Astrocyte of the cerebellum (primary cell): ENCODE measurements around the gene ABCC1.

Experiments used
- DNase-seq: peaks from one replicate; pipeline ENCODE4 v3.0.0-alpha.2; 2011; ENCODE audit warnings: low read depth
- H3K4me3 ChIP-seq: 2 replicates; pipeline ENCODE4 v1.5.1; 2011; ENCODE audit warnings: mild to moderate bottlenecking, low read depth, low read length, moderate library complexity
- in situ Hi-C: cut with HindIII; loops from 2 replicates; pipeline ENCODE4 v1.10.0; 2017; ENCODE audit warnings: low sequenced_read_pairs
- TF ChIP-seq, protein P1 (sequence below): IDR thresholded peaks from 2 replicates; pipeline ENCODE4 v1.5.1; 2012; ENCODE audit warnings: low read length, low read depth, moderate library complexity, mild to moderate bottlenecking; ENCODE audit errors: missing control alignments

Gene ABCC1

DNA sequence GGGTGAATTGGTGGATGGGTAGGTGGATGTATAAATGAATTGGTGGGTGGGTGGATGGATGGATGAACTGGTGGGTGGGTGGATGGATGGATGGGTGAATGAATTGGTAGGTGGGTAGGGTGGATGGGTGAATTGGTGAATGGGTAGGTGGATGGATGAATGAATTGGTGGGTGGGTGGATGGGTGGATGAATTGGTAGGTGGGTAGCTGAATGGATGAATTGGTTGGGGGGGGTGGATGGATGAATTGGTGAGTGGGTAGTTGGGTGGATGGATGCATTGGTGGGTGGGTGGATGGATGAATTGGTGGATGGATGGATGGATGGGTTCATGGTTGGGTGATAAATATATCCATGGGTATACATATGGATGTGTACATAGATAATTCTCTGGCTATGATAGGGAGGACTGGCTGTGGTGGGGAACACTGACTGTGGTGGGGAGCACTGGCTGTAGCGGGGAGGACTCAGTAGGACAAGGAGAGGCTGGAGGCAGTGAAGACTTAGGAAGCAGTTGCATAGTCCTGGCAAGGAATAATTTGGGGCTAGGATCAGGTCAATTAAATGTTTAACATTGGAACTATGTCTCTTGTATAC is 54.4 kb downstream of the ABCC1 start:
- TF ChIP-seq, protein P1, sequence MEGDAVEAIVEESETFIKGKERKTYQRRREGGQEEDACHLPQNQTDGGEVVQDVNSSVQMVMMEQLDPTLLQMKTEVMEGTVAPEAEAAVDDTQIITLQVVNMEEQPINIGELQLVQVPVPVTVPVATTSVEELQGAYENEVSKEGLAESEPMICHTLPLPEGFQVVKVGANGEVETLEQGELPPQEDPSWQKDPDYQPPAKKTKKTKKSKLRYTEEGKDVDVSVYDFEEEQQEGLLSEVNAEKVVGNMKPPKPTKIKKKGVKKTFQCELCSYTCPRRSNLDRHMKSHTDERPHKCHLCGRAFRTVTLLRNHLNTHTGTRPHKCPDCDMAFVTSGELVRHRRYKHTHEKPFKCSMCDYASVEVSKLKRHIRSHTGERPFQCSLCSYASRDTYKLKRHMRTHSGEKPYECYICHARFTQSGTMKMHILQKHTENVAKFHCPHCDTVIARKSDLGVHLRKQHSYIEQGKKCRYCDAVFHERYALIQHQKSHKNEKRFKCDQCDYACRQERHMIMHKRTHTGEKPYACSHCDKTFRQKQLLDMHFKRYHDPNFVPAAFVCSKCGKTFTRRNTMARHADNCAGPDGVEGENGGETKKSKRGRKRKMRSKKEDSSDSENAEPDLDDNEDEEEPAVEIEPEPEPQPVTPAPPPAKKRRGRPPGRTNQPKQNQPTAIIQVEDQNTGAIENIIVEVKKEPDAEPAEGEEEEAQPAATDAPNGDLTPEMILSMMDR: no peak
- in situ Hi-C loops: no loop called here
- DNase-seq: no peak
- H3K4me3 ChIP-seq: no peak overlapping the region

DNA sequence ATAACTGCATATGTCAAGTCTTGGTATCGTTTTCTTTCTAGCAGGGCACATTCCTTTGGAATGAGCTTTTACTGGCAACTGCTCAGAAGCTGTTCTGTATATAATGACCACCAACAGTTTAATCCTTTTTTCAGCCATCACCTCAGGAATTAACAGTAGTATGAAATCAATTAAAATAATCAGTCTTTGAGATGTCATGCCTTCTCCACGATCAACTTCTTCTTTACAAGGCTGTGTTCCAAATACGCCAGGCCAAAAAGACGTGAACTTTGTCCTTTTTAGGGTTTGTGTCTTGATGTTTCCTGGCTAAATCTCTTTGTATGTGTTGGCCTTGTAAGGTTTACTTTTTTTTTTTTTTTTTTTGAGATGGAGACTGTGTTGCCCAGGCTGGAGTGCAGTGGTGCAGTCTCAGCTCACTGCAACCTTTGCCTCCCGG is 54.9 kb downstream of the ABCC1 start:
- TF ChIP-seq, protein P1: no peak
- peak; percentile 82 for DNase-seq
- in situ Hi-C loops: no loop called here
- H3K4me3 ChIP-seq: no peak overlapping the region

DNA sequence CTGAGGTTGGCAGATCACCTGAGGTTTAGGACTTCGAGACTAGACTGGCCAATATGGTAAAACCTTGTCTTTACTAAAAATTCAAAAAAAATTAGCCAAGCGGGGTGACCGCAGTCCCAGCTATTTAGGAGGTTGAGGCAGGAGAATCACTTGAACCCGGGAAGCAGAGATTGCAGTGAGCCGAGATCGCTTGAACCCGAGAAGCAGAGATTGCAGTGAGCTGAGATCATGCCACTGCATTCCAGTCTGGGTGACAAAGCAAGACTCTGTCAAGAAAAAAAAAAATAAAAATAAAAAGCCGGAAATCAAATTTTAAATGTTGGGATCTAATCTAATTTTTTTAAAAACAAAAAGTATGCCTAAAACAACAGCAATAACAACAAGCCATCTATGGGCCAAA is 56.3 kb downstream of the ABCC1 start:
- DNase-seq: no peak
- in situ Hi-C loops: no loop called here
- H3K4me3 ChIP-seq: no peak overlapping the region
- TF ChIP-seq, protein P1: no peak

DNA sequence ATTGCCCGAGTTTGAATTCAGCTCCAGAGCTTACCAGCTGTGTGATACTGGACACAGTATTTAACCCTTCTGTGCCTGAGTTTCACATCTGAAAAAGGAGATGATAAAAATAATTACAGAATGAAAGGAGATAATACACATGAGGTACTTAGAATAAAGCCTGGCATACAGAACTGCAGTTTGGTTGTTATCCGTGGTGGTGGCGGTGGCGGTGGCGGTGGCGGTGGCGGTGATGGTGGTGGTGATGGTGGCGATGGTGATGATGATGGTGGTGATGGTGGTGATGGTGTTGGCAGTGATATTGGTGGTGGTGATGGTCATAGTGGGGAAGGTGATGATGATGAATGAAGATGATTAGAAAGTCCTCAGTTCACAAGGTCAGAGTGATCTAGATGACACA is 57.2 kb downstream of the ABCC1 start:
- in situ Hi-C loops: no loop called here
- no peak for DNase-seq
- TF ChIP-seq, protein P1: no peak
- H3K4me3 ChIP-seq: no peak overlapping the region

DNA sequence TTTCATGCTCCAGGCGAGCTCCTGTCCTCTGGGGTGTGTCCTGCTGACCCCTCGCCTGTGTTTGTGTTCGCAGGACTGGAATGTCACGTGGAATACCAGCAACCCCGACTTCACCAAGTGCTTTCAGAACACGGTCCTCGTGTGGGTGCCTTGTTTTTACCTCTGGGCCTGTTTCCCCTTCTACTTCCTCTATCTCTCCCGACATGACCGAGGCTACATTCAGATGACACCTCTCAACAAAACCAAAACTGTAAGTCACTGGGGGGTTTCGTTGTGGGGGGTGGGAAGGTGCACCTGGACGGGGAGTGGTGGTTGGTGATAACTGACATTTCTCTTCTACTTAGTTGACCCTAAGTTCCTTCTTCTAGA is 58.3 kb downstream of the ABCC1 start:
- TF ChIP-seq, protein P1: no peak
- no peak for DNase-seq
- in situ Hi-C loops: no loop called here
- no peak overlapping the region for H3K4me3 ChIP-seq

DNA sequence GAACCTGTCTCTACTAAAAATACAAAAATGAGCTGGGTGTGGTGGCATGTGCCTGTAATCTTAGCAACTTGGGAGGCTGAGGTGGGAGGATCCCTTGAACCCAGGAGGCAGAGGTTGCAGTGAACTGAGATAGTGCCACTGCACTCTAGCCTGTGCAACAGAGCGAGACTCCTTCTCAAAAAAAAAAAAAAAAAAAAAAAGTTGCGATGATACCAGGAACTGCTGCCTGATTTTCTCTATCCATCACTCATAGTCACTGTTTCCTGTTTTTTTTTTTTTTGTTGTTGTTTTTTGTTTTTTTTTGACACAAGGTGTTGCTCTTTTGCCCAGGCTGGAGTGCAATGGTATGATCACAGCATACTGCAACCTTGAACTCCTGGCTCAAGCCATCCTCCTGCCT is 59.2 kb downstream of the ABCC1 start:
- no peak overlapping the region for H3K4me3 ChIP-seq
- in situ Hi-C loops: no loop called here
- DNase-seq: no peak

More for the DNA sequence above, 59.2 kb downstream of the ABCC1 start:
- TF ChIP-seq, protein P1: no peak
